IPS-20b (cell line): ENCODE data around the gene NOL4L.

ENCODE experiments used
- H3K27ac ChIP-seq: one replicate; pipeline ENCODE4 v1.5.1; 2013; ENCODE audit warnings: low read length
- H3K27me3 ChIP-seq: 2 replicates; pipeline ENCODE4 v1.6.1; 2013; ENCODE audit warnings: mild to moderate bottlenecking, low read length, inconsistent platforms; ENCODE audit not compliant: insufficient read depth
- H3K36me3 ChIP-seq: 2 replicates; pipeline ENCODE4 v1.6.1; 2013; ENCODE audit warnings: low read depth, mild to moderate bottlenecking, inconsistent platforms, low read length, moderate library complexity; ENCODE audit not compliant: insufficient read depth
- H3K4me1 ChIP-seq: 2 replicates; pipeline ENCODE4 v1.6.1; 2013; ENCODE audit warnings: mild to moderate bottlenecking, control low read depth, inconsistent platforms, low read length, moderate library complexity; ENCODE audit not compliant: insufficient read depth
- H3K4me3 ChIP-seq: 2 replicates; pipeline ENCODE4 v1.5.1; 2013; ENCODE audit warnings: mild to moderate bottlenecking, low read length, inconsistent platforms
- H3K9ac ChIP-seq: 2 replicates; pipeline ENCODE4 v1.6.1; 2013; ENCODE audit warnings: low read depth, mild to moderate bottlenecking, inconsistent platforms, low read length, moderate library complexity
- H3K9me3 ChIP-seq: 2 replicates; pipeline ENCODE4 v1.6.1; 2013; ENCODE audit warnings: mild to moderate bottlenecking, low read depth, low read length, inconsistent platforms; ENCODE audit not compliant: insufficient read depth

Gene NOL4L

DNA sequence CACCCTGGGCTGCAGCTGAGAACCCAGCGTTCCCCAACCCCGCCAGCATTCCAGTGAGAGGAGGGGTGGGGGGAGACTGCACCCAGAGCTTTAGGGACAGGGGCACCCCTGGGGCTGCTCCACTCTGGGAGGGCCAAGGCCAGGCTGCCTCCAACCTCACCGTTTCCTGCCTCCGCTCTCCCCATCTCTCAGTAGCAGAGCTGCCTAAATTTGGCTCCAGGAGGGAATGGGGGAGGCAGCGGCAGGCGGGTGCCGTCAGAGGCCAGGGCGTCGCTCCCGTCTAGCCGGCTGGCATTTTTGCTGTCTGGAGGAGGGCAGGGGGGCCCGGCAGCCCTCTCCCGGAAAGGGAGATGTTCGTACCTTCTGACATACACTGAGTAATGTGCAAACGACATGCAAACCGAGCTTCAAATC is 46.6 kb downstream of the NOL4L start:
- peaks cover 15% of the 10 kb centered on the region; the same call in 1 of the 2 replicates for H3K4me1 ChIP-seq
- H3K27me3 ChIP-seq = peaks cover 54% of the 10 kb centered on the region
- H3K36me3 ChIP-seq = no peaks in the 10 kb centered on the region
- no peak overlapping the region for H3K27ac ChIP-seq
- H3K9me3 ChIP-seq = no peaks in the 10 kb centered on the region
- no peak overlapping the region for H3K9ac ChIP-seq
- no peak overlapping the region for H3K4me3 ChIP-seq

DNA sequence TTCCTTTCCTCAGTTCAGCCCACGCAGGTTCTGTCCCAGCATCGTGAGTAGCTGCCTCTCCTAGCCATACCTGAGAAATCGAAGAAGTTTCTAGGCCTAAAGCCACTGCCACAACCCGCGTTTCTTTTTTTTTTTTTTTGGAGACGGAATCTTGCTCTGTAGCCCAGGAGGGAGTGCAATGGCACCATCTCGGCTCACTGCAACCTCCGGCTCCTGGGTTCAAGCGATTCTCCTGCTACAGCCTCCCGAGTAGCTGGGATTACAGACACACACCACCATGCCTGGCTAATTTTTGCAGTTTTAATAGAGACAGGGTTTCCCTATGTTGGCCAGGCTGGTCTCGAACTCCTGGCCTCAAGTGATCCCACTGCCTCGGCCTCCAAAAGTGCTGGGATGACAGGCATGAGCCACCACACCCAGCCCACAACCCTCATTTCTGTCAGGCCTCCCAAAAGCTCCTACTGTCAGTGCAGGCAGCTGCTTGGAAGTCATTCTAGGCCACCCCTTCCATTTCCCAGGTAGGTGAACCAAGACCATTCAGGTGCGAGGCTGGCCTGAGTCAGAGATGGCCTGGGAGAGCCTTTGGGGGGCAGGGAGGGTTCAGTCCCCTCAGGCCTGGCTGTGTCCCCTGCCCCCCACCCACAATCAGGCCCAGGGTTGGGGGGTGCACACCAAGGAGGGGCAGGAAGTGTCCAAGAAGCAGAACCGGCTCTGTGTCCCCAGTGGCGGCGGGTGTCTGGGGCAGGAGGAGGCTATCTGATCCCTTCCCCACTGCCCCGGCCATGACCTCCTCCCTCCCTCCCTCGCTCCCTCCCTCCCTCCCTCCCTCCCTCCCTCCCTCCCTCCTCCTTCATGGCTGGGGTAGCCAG is 47.2 kb downstream of the NOL4L start:
- no peak overlapping the region for H3K9ac ChIP-seq

DNA sequence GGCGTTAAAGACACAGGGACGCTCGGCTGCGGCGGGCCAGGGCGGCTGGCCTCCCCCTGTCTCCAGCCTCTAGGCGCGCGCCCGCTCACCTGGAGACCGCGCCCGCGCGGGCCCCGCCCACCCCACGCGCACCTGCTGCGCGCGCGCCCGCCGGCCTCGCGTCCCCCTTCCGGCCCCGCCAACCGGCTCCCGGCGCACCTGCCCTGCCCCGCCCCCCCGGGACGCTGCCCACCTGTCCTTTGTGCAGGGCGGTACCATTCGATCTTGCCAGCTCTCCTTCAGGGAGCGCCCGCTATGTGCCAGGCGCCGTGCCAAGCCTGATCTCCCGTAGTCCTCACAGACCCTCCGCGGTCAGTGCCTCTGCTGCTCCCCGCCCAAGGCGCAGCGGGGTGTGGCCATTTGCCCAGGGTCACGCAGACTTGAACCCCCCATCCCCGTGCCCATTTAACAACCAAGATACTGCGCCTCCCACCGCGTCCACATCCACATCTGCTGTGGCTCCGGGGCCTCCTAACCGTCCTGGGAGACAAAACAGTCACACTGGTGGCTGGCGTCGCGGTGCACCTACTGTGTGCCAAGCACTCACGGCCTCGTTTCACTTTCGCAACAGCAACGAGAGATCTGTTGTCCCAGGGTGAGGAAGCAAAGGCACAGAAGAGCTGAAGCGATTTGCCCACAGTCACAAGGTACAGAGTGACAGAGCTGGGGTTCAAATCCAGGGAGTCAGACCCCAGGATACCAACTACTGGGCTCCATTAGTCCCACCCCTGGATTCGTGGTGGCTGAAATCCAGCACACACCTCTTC is 48.1 kb downstream of the NOL4L start:
- H3K4me1 ChIP-seq = peaks cover 15% of the 10 kb centered on the region; the same call in 1 of the 2 replicates
- no peak overlapping the region for H3K27ac ChIP-seq
- H3K9ac ChIP-seq = no peak overlapping the region
- no peaks in the 10 kb centered on the region for H3K36me3 ChIP-seq
- peaks cover 54% of the 10 kb centered on the region for H3K27me3 ChIP-seq
- peak overlapping the region; percentile 59; the same call in 1 of the 2 replicates for H3K4me3 ChIP-seq
- no peaks in the 10 kb centered on the region for H3K9me3 ChIP-seq

More for the DNA sequence above, 47.2 kb downstream of the NOL4L start:
- Histone ChIP-seq H3K27me3 (peaks cover 54% of the 10 kb centered on the region), H3K9me3 (no peaks in the 10 kb centered on the region), H3K4me3 (peak overlapping the region; percentile 59; the same call in 1 of the 2 replicates), H3K36me3 (no peaks in the 10 kb centered on the region), H3K27ac (no peak overlapping the region), H3K4me1 (peaks cover 15% of the 10 kb centered on the region; the same call in 1 of the 2 replicates)

DNA sequence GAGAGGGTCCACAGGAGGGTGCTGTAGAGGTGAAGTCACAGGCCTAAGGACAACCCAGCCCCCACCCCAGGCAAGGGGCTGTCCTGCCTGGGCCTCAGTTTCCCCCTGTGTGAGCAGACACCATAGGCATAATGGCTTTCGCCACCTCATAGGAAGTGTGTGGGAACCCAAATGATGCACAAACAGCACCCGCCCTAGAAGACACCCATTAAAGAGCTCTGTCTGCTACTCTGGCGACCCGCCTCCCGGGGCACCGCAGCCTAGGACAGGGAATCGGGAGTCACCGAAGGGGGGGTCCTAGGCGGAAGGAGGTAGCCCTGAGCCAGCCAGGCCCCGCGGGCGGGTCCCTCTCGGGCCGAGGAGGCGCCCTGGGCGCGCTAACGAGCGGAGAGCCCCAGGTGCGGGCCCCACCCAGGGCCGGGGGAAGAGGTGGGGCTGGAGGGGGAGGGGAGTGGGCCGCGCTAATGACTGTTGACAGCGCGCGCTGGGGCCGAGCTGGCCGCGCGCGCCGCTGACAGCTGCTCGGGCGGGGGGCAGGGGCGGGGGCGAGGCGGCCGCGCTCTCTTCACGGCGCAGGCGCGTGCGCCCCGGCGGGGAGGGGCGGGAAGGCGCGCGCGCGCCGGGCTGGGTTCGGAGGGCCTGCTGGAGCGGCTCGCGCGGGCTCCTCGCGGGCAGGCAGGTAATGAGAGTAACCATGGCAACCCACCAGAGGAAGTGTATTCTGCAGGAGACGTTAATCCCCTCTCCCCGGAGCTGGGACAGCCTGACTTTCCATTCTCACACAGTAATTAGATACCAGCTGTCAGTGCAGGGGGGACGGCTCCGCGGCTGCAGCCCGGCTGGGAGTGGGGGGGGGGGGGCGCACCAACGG is 48.9 kb downstream of the NOL4L start:
- Histone ChIP-seq H3K36me3 (no peaks in the 10 kb centered on the region), H3K9ac (no peak overlapping the region), H3K27me3 (peaks cover 54% of the 10 kb centered on the region), H3K27ac (no peak overlapping the region), H3K4me1 (peaks cover 15% of the 10 kb centered on the region; the same call in 1 of the 2 replicates), H3K4me3 (peak overlapping the region; percentile 47), H3K9me3 (no peaks in the 10 kb centered on the region)

DNA sequence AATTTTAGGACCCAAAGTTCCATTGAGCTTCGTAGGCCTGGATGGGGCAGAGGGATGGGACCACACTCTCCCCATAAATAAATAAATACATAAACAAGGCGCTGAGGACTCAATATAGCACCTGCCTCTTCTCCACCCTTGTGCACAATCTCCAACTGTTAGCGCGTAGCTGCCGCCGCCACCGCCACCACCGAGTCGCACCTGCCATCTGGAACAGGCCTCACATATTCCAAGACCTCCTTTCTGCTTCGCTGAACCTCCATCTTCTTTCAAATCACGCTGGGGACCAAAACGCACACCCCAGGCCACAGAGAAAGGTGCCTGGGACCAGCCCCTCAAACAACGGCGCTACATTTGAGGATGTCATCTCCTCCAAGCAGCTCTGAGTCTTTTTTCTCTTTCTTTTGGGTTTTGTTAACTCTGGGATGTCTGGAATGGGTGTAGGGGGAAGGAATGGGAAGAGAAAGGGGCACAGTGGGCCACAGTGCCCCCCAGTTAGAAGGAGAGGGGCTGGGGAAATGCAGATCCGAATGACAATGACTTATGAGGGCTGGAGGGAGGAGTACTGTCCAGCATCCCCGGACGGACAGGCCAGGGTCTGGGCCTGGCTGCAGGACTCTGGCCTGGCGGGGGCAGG is 49.7 kb downstream of the NOL4L start:
- Histone ChIP-seq H3K4me3 (peak overlapping the region; percentile 47), H3K9me3 (no peaks in the 10 kb centered on the region), H3K27ac (no peak overlapping the region), H3K9ac (no peak overlapping the region), H3K4me1 (peaks cover 15% of the 10 kb centered on the region; the same call in 1 of the 2 replicates), H3K36me3 (no peaks in the 10 kb centered on the region), H3K27me3 (peaks cover 53% of the 10 kb centered on the region)

DNA sequence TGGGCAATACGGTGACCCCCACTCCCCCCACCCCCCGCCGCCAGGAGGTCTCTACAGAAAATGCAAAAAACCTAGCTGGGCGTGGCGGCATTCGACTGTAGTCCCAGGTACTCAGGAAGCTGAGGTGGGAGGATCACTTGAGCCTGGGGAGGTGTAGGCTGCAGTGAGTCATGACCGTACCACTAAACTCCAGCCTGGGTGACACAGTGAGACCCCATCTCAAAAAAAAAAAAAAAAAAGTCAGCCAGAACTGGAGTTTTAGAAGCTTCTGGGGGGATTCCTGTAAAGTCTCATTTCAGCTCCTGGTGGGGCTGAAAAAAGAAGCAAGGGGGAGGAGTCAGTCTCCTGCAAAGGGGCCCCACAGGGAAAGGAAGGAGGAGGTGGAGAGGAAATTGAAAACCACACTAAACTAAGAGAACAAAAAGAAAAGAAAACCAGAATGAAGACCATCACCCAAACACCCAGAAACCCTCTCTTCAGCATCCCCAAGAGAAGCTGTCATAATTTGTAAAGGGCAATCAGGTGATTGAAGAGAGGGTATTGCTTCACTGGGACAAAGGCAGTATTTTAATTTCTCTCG is 50.4 kb downstream of the NOL4L start:
- Histone ChIP-seq H3K9me3 (no peaks in the 10 kb centered on the region), H3K9ac (no peak overlapping the region), H3K4me3 (peak overlapping the region; percentile 29; the same call in 1 of the 2 replicates), H3K27ac (no peak overlapping the region), H3K27me3 (peaks cover 48% of the 10 kb centered on the region), H3K36me3 (no peaks in the 10 kb centered on the region), H3K4me1 (peaks cover 15% of the 10 kb centered on the region; the same call in 1 of the 2 replicates)

DNA sequence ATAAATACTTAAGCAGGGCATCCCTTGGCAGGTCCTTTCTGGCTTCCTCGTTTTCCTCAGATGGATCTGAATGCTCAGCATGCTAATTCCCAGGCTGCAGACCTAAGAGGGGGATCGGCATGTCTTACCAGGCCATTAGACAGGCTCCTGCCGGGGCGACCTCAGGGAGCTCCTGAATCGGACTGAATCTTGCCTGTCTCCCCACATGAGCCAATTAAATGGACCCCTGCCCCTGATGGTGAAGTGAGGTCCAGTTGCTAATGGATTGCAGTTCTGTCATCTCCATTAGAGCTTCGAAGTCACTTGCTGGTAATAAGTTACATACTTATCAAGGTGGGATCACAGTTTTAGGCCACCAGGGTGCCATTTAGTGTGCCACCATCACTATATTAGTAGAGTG is 51.4 kb downstream of the NOL4L start:
- Histone ChIP-seq H3K27ac (no peak overlapping the region), H3K27me3 (peaks cover 48% of the 10 kb centered on the region), H3K36me3 (no peaks in the 10 kb centered on the region), H3K4me1 (peaks cover 15% of the 10 kb centered on the region; the same call in 1 of the 2 replicates), H3K9me3 (no peaks in the 10 kb centered on the region), H3K4me3 (no peak overlapping the region), H3K9ac (no peak overlapping the region)

DNA sequence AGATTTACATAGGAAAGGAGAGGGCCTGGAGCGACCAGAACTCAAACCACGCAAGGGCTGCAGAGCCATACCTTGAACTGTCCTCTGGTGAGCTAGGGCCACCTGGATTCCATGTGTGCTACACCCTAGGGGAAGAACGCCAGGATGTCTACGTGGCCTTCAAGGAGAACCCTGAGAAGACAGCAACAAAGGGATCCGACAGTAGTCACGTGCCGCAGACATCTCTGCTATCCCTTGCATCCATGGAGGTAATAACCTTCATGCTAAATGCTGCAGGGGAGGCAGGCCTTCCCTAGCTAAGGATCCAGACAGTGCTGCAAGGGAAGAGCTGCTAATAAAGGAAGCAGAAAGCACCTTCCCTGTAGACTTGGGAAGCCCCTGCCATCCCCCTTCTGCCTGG is 52.9 kb downstream of the NOL4L start:
- Histone ChIP-seq H3K9me3 (no peaks in the 10 kb centered on the region), H3K27ac (no peak overlapping the region), H3K9ac (no peak overlapping the region), H3K36me3 (no peaks in the 10 kb centered on the region), H3K27me3 (peaks cover 49% of the 10 kb centered on the region), H3K4me3 (no peak overlapping the region), H3K4me1 (peaks cover 14% of the 10 kb centered on the region; the same call in 1 of the 2 replicates)

DNA sequence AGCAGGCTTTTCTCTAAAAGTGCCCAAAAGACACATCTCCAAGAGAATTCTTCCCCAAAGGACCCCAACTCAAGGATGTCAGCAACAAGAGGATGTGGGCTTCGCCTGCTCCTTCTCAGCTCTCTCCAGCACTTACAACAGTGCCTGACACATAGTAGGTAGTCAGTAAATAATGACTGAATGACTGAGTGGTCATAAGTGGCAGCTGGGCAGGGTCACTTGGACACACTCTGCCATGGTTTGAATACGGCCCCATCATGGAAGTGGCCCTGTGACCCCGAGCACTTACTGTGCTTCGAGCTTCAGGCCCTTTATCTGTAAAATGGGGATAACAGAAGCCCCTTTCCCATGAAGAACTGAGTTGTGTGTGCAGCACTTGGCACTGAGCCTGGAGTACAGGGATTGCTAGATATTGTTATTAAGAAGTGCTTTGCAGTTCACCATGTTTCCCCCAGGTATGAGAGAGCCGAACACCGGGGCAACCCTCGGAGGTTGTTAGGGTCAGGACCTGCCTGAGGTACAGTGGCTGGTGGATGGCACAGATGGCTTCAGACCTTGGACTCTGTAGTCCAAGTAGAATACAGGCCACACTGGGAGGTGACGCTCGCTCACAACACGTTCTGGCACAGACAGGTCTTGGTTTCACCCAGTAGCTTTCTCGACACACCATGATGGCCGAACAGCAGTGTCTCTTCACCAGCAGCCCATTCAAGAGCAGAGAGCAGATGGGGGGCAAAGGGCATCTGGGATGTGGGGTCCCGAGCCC is 56.0 kb downstream of the NOL4L start:
- Histone ChIP-seq H3K9ac (no peak overlapping the region), H3K27me3 (peaks cover 41% of the 10 kb centered on the region), H3K4me1 (peaks cover 1% of the 10 kb centered on the region; the same call in 1 of the 2 replicates), H3K36me3 (no peaks in the 10 kb centered on the region), H3K9me3 (no peaks in the 10 kb centered on the region), H3K27ac (no peak overlapping the region), H3K4me3 (no peak overlapping the region)
